Sigmoid colon (tissue), 7 donors: Measurements from ENCODE around the gene MAGI2. TPM values are rescaled to one million over a fixed set of nuclear protein-coding genes. Genes with fewer than 3 reads are reported as not detected.

Experiments used
- DNase-seq: peaks from one replicate; pipeline ENCODE4 v3.0.0-alpha.2; 2019
- H3K27ac ChIP-seq, 4 donors: fragments of 200-600 bp; sonication (generic); one replicate each; pipeline ENCODE4 v1.5.1; 2016 to 2019; ENCODE audit warnings: mild to moderate bottlenecking in 1 of 4
- H3K27me3 ChIP-seq, 3 donors: fragments of 200-600 bp; sonication (generic); one replicate each; pipeline ENCODE4 v1.5.1; 2019; ENCODE audit warnings: mild to moderate bottlenecking in 1 of 3
- H3K36me3 ChIP-seq, 4 donors: fragments of 200-600 bp; sonication (generic); one replicate each; pipeline ENCODE4 v1.5.1; 2016 to 2019
- H3K4me1 ChIP-seq, 4 donors: fragments of 200-600 bp; sonication (generic); one replicate each; pipeline ENCODE4 v1.5.1; 2017 to 2019
- H3K4me3 ChIP-seq, 4 donors: fragments of 200-600 bp; sonication (generic); one replicate each; pipeline ENCODE4 v1.5.1; 2017 to 2019; ENCODE audit warnings: mild to moderate bottlenecking in 2 of 4, moderate library complexity in 1 of 4
- H3K9me3 ChIP-seq, 4 donors: fragments of 200-600 bp in 3 of 4; sonication (generic) in 3 of 4; one replicate each; pipeline versions ENCODE4 v1.5.1 to v1.6.1; 2013 to 2019
- EP300 ChIP-seq, 4 donors: sonication (generic); formaldehyde crosslinking; IDR thresholded peaks; one replicate each; pipeline ENCODE4 v1.6.1; 2017; ENCODE audit warnings: antibody characterized with exemption in 4 of 4
- POLR2A ChIP-seq, 2 donors: fragments of 450-650 bp; IDR thresholded peaks; one replicate each; pipeline ENCODE4 v1.6.1; 2016; ENCODE audit warnings: antibody characterized with exemption in 2 of 2, mild to moderate bottlenecking in 2 of 2, moderate library complexity in 2 of 2
- POLR2AphosphoS5 ChIP-seq, 4 donors: sonication (generic); formaldehyde crosslinking; IDR thresholded peaks; one replicate each; pipeline ENCODE4 v1.6.1; 2017; ENCODE audit warnings: antibody characterized with exemption in 4 of 4
- WGBS, 2 donors: extraction: QIAGEN DNeasy Blood & Tissue Kit; methylation state at CpG; one replicate each; pipeline ENCODE4 v1.1.7; 2013; 5-methylcytosine and 5-hydroxymethylcytosine counted together
- intact Hi-C: fragments of 100-400 bp; cut with DNase I; formaldehyde crosslinking; loops from one replicate; pipeline ENCODE4 v1.15.1; 2023
- polyA plus RNA-seq, 3 donors: library from polyadenylated mRNA; stranded (reverse); fragments of 200-250 nt; gene quantifications; one replicate each; pipeline ENCODE4 v1.2.3, GENCODE V29; 2013
- total RNA-seq, 4 donors: library from RNA; depleted of rRNA; stranded (reverse); fragments of >200 nt; gene quantifications; one replicate each; pipeline ENCODE4 v1.1.0, GENCODE V29; 2016
- TF ChIP-seq, protein P1 (sequence below), 4 experiments: fragments of 450-650 bp in 3 of 4; fragments of 200-600 bp in 1 of 4; IDR thresholded peaks; one replicate each; pipeline ENCODE4 v1.5.1; 2016 to 2019; ENCODE audit warnings: antibody characterized with exemption in 4 of 4, mild to moderate bottlenecking in 3 of 4, moderate library complexity in 2 of 4
- donor health status: healthy with polysubstance abuse.
- donor health status: Bipolar disorder and iron deficiency.
- donor health status: healthy.

The MAGI2 gene
- total and polyA plus RNA-seq, 7 donors = 0.69 to 26.9 (median 14.7) TPM

DNA sequence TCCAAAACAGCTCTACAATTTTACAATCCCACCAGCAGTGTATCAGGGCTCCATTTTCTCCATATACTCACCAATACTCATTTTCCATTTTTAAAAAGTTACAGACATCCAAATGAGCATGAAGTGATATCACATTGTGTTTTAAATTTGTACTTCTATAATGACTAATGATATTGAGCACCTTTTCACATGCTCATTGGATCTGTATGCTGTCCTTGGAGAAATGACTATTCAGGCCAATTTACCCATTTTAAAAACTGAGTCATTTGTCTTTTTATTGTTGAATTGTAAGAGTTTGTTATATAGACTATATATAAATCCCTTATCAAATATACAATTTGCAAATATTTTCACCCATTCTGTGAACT lies 162.0 kb downstream of the MAGI2 start:
- H3K4me3 ChIP-seq = no peak overlapping the region
- intact Hi-C loops = loop anchor here (10.0 kb wide), 1 partner anchor 73 kb away; no protein-coding TSS in a partner anchor
- TF ChIP-seq POLR2A (IDR thresholded peaks at IDR 0.05) (no peak), POLR2AphosphoS5 (IDR thresholded peaks at IDR 0.05) (no peak), EP300 (IDR thresholded peaks at IDR 0.05) (no peak)
- TF ChIP-seq, protein P1, sequence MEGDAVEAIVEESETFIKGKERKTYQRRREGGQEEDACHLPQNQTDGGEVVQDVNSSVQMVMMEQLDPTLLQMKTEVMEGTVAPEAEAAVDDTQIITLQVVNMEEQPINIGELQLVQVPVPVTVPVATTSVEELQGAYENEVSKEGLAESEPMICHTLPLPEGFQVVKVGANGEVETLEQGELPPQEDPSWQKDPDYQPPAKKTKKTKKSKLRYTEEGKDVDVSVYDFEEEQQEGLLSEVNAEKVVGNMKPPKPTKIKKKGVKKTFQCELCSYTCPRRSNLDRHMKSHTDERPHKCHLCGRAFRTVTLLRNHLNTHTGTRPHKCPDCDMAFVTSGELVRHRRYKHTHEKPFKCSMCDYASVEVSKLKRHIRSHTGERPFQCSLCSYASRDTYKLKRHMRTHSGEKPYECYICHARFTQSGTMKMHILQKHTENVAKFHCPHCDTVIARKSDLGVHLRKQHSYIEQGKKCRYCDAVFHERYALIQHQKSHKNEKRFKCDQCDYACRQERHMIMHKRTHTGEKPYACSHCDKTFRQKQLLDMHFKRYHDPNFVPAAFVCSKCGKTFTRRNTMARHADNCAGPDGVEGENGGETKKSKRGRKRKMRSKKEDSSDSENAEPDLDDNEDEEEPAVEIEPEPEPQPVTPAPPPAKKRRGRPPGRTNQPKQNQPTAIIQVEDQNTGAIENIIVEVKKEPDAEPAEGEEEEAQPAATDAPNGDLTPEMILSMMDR (IDR thresholded peaks at IDR 0.05) = no peak

DNA sequence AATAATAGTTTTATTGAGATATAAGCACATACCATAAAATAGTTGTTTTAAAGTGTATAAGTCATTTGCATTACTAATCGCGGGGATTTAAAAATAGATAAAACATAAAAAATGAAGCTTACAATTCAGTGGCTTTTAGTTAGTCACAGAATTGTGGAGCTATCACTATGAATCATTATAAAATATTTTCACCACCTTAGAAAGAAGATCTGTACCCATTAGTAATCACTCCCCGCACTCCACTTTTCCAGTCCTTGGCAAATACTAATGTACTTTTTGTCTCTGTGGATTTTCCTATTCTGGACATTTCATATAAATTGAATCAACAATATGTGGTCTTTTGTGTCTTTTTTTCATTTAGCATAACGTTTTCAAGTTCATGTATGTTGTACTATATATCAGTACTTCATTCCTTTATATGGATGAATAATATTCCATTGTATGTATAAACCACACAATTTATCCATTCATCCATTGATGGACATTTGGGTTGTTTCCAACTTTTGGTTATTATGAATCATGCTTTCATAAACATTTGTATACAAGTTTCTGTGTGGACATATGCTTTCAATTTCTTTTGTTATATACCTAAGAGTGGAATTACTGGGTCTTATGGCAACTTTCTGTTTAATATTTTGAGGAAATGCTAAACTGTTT lies 162.5 kb downstream of the MAGI2 start:
- Histone ChIP-seq H3K4me3 (no peak overlapping the region), H3K27me3 (no peaks in the 10 kb centered on the region), H3K4me1 (no peaks in the 10 kb centered on the region), H3K9me3 (no peaks in the 10 kb centered on the region), H3K36me3 (no peaks in the 10 kb centered on the region), H3K27ac (no peak overlapping the region)
- DNase-seq = no peak
- intact Hi-C loops = loop anchor here (10.0 kb wide), 1 partner anchor 74 kb away; no protein-coding TSS in a partner anchor
- TF ChIP-seq POLR2AphosphoS5 (IDR thresholded peaks at IDR 0.05) (no peak), EP300 (IDR thresholded peaks at IDR 0.05) (no peak), POLR2A (IDR thresholded peaks at IDR 0.05) (no peak)
- TF ChIP-seq, protein P1 (IDR thresholded peaks at IDR 0.05) = no peak
- 84% methylated on average over 4 of the region's 4 CpGs for WGBS, 2 donors

More for the DNA sequence above, 162.0 kb downstream of the MAGI2 start:
- Histone ChIP-seq H3K27me3 (no peaks in the 10 kb centered on the region), H3K9me3 (no peaks in the 10 kb centered on the region), H3K4me1 (no peaks in the 10 kb centered on the region), H3K27ac (no peak overlapping the region), H3K36me3 (no peaks in the 10 kb centered on the region)
- DNase-seq = no peak

DNA sequence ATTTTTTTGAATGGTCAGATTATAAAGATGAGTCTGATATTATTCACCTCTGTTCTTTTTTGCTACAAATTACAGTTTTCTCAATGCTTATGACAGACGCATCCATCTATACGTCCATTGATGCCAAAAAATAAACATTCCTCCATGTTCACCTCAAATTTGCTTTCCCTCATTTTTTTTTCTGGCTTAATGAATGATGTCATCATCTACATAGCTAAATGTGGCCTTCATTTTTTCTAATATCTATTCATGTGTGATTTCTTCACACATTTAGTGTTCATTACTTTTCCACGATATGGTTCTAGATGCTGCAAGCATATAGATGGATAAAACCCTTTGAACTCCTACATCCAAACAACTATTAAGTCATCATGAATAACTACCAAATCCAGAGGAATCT lies 163.1 kb downstream of the MAGI2 start:
- H3K4me1 ChIP-seq = no peaks in the 10 kb centered on the region
- H3K36me3 ChIP-seq = no peaks in the 10 kb centered on the region
- intact Hi-C loops = loop anchor here (10.0 kb wide), 1 partner anchor 74 kb away; no protein-coding TSS in a partner anchor
- no peak for DNase-seq
- no peaks in the 10 kb centered on the region for H3K9me3 ChIP-seq
- TF ChIP-seq POLR2AphosphoS5 (IDR thresholded peaks at IDR 0.05) (no peak), POLR2A (IDR thresholded peaks at IDR 0.05) (no peak), EP300 (IDR thresholded peaks at IDR 0.05) (no peak)
- TF ChIP-seq, protein P1 (IDR thresholded peaks at IDR 0.05) = no peak
- H3K27me3 ChIP-seq = no peaks in the 10 kb centered on the region
- H3K4me3 ChIP-seq = no peak overlapping the region
- H3K27ac ChIP-seq = no peak overlapping the region
- WGBS, 2 donors = 93 to 96% methylated on average over 3 of the region's 3 CpGs

DNA sequence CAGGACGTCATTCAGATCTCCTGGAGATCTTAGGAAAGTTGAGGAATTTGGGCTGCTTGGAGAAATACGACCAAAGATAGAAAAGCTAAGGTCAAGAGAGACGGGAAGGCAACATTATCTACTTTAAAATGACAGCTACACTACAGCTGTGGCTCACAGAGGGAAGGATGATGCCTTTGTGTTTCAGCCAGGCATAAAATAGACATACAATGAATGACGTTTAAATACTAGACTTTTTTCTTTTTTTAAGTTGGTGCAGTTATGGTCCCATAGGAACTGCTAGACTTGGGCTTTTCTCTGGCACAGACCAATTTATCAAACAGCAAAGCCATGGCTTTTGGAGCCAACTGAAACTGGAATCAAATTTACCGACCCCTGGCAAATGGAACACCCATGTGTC lies 164.8 kb downstream of the MAGI2 start:
- Histone ChIP-seq H3K27ac (no peak overlapping the region), H3K9me3 (no peaks in the 10 kb centered on the region), H3K4me1 (peaks cover 0 to 5% (median under 1%) of the 10 kb centered on the region in 4 donors), H3K36me3 (no peaks in the 10 kb centered on the region), H3K27me3 (no peaks in the 10 kb centered on the region), H3K4me3 (no peak overlapping the region)
- intact Hi-C loops = loop anchor here (5.0 kb wide), 1 partner anchor 299 kb away; no protein-coding TSS in a partner anchor
- 67 to 74% methylated on average over 5 of the region's 5 CpGs for WGBS, 2 donors
- TF ChIP-seq, protein P1 (IDR thresholded peaks at IDR 0.05) = no peak
- no peak for TF ChIP-seq POLR2AphosphoS5 (IDR thresholded peaks at IDR 0.05)
- no peak for TF ChIP-seq EP300 (IDR thresholded peaks at IDR 0.05)
- TF ChIP-seq POLR2A (IDR thresholded peaks at IDR 0.05) = no peak
- DNase-seq = no peak
